ENCODE measurements around the gene CNOT6.

DNA sequence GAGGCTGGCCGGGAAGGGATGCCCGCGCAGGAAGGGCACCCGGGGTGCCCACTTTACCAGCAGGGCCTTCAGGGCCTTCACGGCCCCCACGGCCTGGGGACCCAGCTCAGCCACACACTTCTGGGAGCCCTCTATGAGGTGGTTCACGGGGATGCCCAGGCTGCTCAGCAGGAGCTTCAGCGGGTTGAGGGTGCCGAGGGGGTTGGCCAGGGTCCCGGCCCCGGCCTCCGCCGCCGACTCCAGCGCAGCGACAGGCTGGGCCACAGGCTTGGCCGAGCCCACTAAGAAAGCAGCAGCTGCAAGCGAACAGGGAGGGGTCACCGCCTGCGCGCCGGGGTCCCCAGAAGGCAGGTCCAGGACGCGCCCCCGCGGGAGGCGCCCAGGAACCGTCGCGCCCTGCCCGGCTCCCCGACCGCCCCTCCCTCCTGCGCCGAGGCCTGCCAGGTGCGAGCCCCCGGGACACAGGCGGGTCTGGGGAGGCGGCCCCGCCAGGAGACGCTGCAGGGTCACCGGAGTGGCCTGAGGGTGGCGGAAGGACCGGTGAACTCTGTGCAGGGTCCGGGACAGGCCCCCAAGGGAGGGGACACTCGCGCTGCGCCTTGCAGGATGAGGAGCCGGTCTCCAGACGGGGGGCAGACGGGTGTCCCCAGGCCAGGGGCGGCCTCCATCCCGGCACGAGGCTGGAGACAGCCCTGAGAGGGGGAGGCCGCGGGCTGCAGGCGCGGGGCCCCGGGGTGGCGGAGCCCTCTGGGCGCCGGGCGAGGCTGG, 96.5 kb downstream of the CNOT6 start:
- TF ChIP-seq, protein P1, sequence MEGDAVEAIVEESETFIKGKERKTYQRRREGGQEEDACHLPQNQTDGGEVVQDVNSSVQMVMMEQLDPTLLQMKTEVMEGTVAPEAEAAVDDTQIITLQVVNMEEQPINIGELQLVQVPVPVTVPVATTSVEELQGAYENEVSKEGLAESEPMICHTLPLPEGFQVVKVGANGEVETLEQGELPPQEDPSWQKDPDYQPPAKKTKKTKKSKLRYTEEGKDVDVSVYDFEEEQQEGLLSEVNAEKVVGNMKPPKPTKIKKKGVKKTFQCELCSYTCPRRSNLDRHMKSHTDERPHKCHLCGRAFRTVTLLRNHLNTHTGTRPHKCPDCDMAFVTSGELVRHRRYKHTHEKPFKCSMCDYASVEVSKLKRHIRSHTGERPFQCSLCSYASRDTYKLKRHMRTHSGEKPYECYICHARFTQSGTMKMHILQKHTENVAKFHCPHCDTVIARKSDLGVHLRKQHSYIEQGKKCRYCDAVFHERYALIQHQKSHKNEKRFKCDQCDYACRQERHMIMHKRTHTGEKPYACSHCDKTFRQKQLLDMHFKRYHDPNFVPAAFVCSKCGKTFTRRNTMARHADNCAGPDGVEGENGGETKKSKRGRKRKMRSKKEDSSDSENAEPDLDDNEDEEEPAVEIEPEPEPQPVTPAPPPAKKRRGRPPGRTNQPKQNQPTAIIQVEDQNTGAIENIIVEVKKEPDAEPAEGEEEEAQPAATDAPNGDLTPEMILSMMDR (IDR thresholded peaks at IDR 0.05): no peak
- TF ChIP-seq POLR2AphosphoS5 (IDR thresholded peaks at IDR 0.05) (no peak), POLR2A (IDR thresholded peaks at IDR 0.05) (no peak)
